AG09319 (cell line): ENCODE data around the gene PAPSS2.

Experiments used
- DNase-seq: peaks from one replicate; pipeline ENCODE4 v3.0.0-alpha.2; 2010; ENCODE audit warnings: low read depth; ENCODE audit errors: extremely low read depth
- CTCF ChIP-seq: IDR thresholded peaks from 2 replicates; pipeline ENCODE4 v1.5.1; 2011; ENCODE audit warnings: low read depth, mild to moderate bottlenecking, inconsistent platforms, low read length, moderate library complexity

PAPSS2 gene

GRCh38 chr10:87634311-87634710 is 25.4 kb upstream of the PAPSS2 start:
- no peak for TF ChIP-seq CTCF
- no peak for DNase-seq

- no peak for DNase-seq
- TF ChIP-seq CTCF = no peak
Measured at GRCh38 chr10:87635498-87636312, 24.0 kb upstream of the PAPSS2 start.

GRCh38 chr10:87636313-87636915 is 23.3 kb upstream of the PAPSS2 start:
- no peak for TF ChIP-seq CTCF
- DNase-seq = no peak

- DNase-seq = no peak
- TF ChIP-seq CTCF = no peak
Measured at GRCh38 chr10:87639493-87639892, 20.2 kb upstream of the PAPSS2 start.

- no peak for TF ChIP-seq CTCF
- DNase-seq = no peak
Measured at GRCh38 chr10:87640043-87640442, 19.6 kb upstream of the PAPSS2 start.

- no peak for TF ChIP-seq CTCF
- DNase-seq = no peak
Measured at GRCh38 chr10:87642486-87642885, 17.2 kb upstream of the PAPSS2 start.

- no peak for TF ChIP-seq CTCF
- DNase-seq = no peak
Measured at GRCh38 chr10:87642988-87643387, 16.7 kb upstream of the PAPSS2 start.
